ENCODE measurements around the gene HOXB6.

Gene HOXB6

DNA sequence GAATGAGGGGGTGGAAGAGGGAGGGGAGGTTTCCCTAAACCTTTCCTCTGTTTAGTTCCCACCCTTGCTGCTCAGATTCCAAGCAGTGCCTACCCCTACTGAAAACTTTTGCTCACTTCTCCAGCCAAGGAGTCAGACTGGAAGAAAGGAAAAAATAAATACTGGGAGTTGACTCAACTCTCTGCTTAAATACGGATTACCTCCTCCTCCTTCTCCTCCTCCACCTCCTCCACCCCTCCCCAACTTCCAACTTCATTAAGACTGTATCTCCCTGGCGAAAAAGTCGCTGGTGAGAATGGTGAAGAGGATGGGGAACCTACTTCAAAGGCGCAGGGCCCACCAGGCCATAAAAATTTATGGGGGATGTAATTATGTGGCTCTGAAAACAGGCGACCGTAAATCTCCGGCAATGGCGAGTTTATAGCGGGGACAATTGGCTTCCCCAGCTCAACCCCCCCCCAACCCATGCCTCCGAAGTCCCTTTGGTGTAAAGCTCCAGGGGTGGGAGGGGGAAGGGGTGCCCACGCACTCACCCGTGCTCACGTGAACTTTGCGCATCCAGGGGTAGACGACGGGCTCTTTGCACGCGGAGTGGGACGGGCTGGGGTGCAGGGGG is 27.3 kb downstream of the HOXB6 start (continued):
- TF ChIP-seq ZNF670 (tag by site-specific recombination; IDR thresholded peaks at IDR 0.05; ENCODE audit: low read depth), result no peak
- TF ChIP-seq ZNF18 (tag by site-specific recombination; IDR thresholded peaks at IDR 0.05), result peak; percentile 98
- peak; percentile 99 for TF ChIP-seq ZNF561 (tag by site-specific recombination; IDR thresholded peaks at IDR 0.05; ENCODE audit: borderline replicate concordance)
- TF ChIP-seq ZNF433 (tag by site-specific recombination; IDR thresholded peaks at IDR 0.05; ENCODE audit: low read depth), result no peak
- TF ChIP-seq, protein P1, sequence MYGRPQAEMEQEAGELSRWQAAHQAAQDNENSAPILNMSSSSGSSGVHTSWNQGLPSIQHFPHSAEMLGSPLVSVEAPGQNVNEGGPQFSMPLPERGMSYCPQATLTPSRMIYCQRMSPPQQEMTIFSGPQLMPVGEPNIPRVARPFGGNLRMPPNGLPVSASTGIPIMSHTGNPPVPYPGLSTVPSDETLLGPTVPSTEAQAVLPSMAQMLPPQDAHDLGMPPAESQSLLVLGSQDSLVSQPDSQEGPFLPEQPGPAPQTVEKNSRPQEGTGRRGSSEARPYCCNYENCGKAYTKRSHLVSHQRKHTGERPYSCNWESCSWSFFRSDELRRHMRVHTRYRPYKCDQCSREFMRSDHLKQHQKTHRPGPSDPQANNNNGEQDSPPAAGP (tag by site-specific recombination; IDR thresholded peaks at IDR 0.05), result peak; percentile 98
- TF ChIP-seq ZBTB17 (tag by site-specific recombination; IDR thresholded peaks at IDR 0.05), result peak; percentile 56
- TF ChIP-seq ZBTB48 (tag by site-specific recombination; IDR thresholded peaks at IDR 0.05), result 0 out of 2 replicates have a peak, but pooled peaks have one; percentile 9
- TF ChIP-seq ZNF133 (tag by site-specific recombination; IDR thresholded peaks at IDR 0.05), result peak; percentile 50; the same call in 1 of the 2 replicates
- 0 out of 2 replicates have a peak, but pooled peaks have one; percentile 9 for TF ChIP-seq ZNF37A (tag by site-specific recombination; IDR thresholded peaks at IDR 0.05)
- no peak for TF ChIP-seq ZNF510 (tag by site-specific recombination; IDR thresholded peaks at IDR 0.05; ENCODE audit: insufficient replicate concordance)
- TF ChIP-seq WT1 (tag by site-specific recombination; IDR thresholded peaks at IDR 0.05), result peak; percentile 99
- TF ChIP-seq ZNF350 (tag by site-specific recombination; IDR thresholded peaks at IDR 0.05), result no peak
- no peak; the same call in 1 of the 2 replicates for TF ChIP-seq ZBTB7A (tag by site-specific recombination; IDR thresholded peaks at IDR 0.05; ENCODE audit: low read depth)
- peak; percentile 85 for TF ChIP-seq GLIS1 (tag by site-specific recombination; IDR thresholded peaks at IDR 0.05)
- TF ChIP-seq ZNF302 (tag by site-specific recombination; IDR thresholded peaks at IDR 0.05; ENCODE audit: low read depth), result no peak
- TF ChIP-seq ZNF629 (tag by site-specific recombination; IDR thresholded peaks at IDR 0.05), result peak; percentile 89
- TF ChIP-seq ZNF132 (tag by site-specific recombination; IDR thresholded peaks at IDR 0.05; ENCODE audit: borderline replicate concordance), result no peak
- TF ChIP-seq, protein P2, sequence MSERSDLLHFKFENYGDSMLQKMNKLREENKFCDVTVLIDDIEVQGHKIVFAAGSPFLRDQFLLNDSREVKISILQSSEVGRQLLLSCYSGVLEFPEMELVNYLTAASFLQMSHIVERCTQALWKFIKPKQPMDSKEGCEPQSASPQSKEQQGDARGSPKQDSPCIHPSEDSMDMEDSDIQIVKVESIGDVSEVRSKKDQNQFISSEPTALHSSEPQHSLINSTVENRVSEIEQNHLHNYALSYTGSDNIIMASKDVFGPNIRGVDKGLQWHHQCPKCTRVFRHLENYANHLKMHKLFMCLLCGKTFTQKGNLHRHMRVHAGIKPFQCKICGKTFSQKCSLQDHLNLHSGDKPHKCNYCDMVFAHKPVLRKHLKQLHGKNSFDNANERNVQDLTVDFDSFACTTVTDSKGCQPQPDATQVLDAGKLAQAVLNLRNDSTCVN (tag by site-specific recombination; optimal IDR thresholded peaks at IDR 0.05), result peak; percentile 65
- TF ChIP-seq ZNF626 (tag by site-specific recombination; IDR thresholded peaks at IDR 0.05), result no peak
- peak; percentile 85 for TF ChIP-seq KLF10 (tag by site-specific recombination; IDR thresholded peaks at IDR 0.05)
- TF ChIP-seq, protein P3, sequence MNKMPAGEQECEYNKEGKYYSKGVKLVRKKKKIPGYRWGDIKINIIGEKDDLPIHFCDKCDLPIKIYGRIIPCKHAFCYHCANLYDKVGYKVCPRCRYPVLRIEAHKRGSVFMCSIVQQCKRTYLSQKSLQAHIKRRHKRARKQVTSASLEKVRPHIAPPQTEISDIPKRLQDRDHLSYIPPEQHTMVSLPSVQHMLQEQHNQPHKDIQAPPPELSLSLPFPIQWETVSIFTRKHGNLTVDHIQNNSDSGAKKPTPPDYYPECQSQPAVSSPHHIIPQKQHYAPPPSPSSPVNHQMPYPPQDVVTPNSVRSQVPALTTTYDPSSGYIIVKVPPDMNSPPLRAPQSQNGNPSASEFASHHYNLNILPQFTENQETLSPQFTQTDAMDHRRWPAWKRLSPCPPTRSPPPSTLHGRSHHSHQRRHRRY (tag by site-specific recombination; IDR thresholded peaks at IDR 0.05), result peak; percentile 82; the same call in 1 of the 2 replicates
- TF ChIP-seq, protein P4, sequence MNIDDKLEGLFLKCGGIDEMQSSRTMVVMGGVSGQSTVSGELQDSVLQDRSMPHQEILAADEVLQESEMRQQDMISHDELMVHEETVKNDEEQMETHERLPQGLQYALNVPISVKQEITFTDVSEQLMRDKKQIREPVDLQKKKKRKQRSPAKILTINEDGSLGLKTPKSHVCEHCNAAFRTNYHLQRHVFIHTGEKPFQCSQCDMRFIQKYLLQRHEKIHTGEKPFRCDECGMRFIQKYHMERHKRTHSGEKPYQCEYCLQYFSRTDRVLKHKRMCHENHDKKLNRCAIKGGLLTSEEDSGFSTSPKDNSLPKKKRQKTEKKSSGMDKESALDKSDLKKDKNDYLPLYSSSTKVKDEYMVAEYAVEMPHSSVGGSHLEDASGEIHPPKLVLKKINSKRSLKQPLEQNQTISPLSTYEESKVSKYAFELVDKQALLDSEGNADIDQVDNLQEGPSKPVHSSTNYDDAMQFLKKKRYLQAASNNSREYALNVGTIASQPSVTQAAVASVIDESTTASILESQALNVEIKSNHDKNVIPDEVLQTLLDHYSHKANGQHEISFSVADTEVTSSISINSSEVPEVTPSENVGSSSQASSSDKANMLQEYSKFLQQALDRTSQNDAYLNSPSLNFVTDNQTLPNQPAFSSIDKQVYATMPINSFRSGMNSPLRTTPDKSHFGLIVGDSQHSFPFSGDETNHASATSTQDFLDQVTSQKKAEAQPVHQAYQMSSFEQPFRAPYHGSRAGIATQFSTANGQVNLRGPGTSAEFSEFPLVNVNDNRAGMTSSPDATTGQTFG (tag by site-specific recombination; IDR thresholded peaks at IDR 0.05; ENCODE audit: borderline replicate concordance), result no peak
- peak; percentile 92 for TF ChIP-seq PATZ1 (tag by site-specific recombination; IDR thresholded peaks at IDR 0.05)
- TF ChIP-seq ZNF529 (tag by site-specific recombination; IDR thresholded peaks at IDR 0.05; ENCODE audit: insufficient replicate concordance), result no peak
- no peak for TF ChIP-seq ZNF548 (tag by site-specific recombination; IDR thresholded peaks at IDR 0.05)
- no peak for TF ChIP-seq ZNF544 (tag by site-specific recombination; IDR thresholded peaks at IDR 0.05)
- no peak for TF ChIP-seq ZBTB20 (tag by site-specific recombination; IDR thresholded peaks at IDR 0.05)
- peak; percentile 99 for TF ChIP-seq ZNF843 (tag by site-specific recombination; IDR thresholded peaks at IDR 0.05)
- TF ChIP-seq ZNF24 (tag by site-specific recombination; IDR thresholded peaks at IDR 0.05), result peak; percentile 94
- no peak for TF ChIP-seq ZNF155 (tag by site-specific recombination; IDR thresholded peaks at IDR 0.05)
